ENCODE measurements around the gene MRPL2.
"Not testable (repeated sequence)": the region's sequence is repeated elsewhere in the genome, so short reads cannot be mapped to it uniquely, and the experiment has no call there.

The MRPL2 gene

GRCh38 chr6:43082806-43083655, 23.8 kb upstream of the MRPL2 start:
- H3K4me3 ChIP-seq (replicated peaks; ENCODE audit: low read depth, low read length), result no peak overlapping the region
- no peak for TF ChIP-seq CTCF (IDR thresholded peaks at IDR 0.05; ENCODE audit: low read depth, low read length, missing control alignments)
- no peak for DNase-seq (ENCODE audit: extremely low read depth, low read depth)

GRCh38 chr6:43081922-43082321, 22.7 kb upstream of the MRPL2 start:
- H3K4me3 ChIP-seq (replicated peaks; ENCODE audit: low read depth, low read length); DNase-seq (ENCODE audit: extremely low read depth, low read depth): not testable (repeated sequence)

- TF ChIP-seq CTCF (IDR thresholded peaks at IDR 0.05; ENCODE audit: low read depth, low read length, missing control alignments), result no peak
- DNase-seq (ENCODE audit: extremely low read depth, low read depth), result no peak
- H3K4me3 ChIP-seq (replicated peaks; ENCODE audit: low read depth, low read length), result no peak overlapping the region
Observed at GRCh38 chr6:43081043-43081442, 21.8 kb upstream of the MRPL2 start.

- DNase-seq (ENCODE audit: extremely low read depth, low read depth), result no peak
- H3K4me3 ChIP-seq (replicated peaks; ENCODE audit: low read depth, low read length), result peak overlapping the region; percentile 92
Observed at GRCh38 chr6:43078691-43079090, 19.5 kb upstream of the MRPL2 start.

GRCh38 chr6:43077981-43078511, 18.8 kb upstream of the MRPL2 start:
- DNase-seq (ENCODE audit: extremely low read depth, low read depth), result no peak
- H3K4me3 ChIP-seq (replicated peaks; ENCODE audit: low read depth, low read length), result peak overlapping the region; percentile 92
- TF ChIP-seq CTCF (IDR thresholded peaks at IDR 0.05; ENCODE audit: low read depth, low read length, missing control alignments), result no peak

More at GRCh38 chr6:43078691-43079090, 19.5 kb upstream of the MRPL2 start:
- TF ChIP-seq CTCF (IDR thresholded peaks at IDR 0.05; ENCODE audit: low read depth, low read length, missing control alignments), result no peak

GRCh38 chr6:43077333-43077809, 18.1 kb upstream of the MRPL2 start:
- no peak for DNase-seq (ENCODE audit: extremely low read depth, low read depth)
- H3K4me3 ChIP-seq (replicated peaks; ENCODE audit: low read depth, low read length), result peak overlapping the region; percentile 92
- no peak for TF ChIP-seq CTCF (IDR thresholded peaks at IDR 0.05; ENCODE audit: low read depth, low read length, missing control alignments)

GRCh38 chr6:43076464-43077332, 17.5 kb upstream of the MRPL2 start:
- DNase-seq (ENCODE audit: extremely low read depth, low read depth), result no peak
- TF ChIP-seq CTCF (IDR thresholded peaks at IDR 0.05; ENCODE audit: low read depth, low read length, missing control alignments), result no peak
- peak overlapping the region; percentile 92 for H3K4me3 ChIP-seq (replicated peaks; ENCODE audit: low read depth, low read length)

All from HFF-Myc (cell line).